GM21717 (cell line): ENCODE measurements around the gene POU2AF2.

ENCODE experiments used
- ATAC-seq: cut with Tn5 transposase; IDR thresholded peaks from one replicate; pipeline ENCODE4 v1.9.1; 2021; ENCODE audit warnings: mild to moderate bottlenecking, moderate library complexity; ENCODE audit not compliant: unreplicated experiment

Gene POU2AF2

GRCh38 chr11:111327908-111328624, 82.5 kb downstream of the POU2AF2 start:
- ATAC-seq, result no peak

GRCh38 chr11:111329306-111330204, 84.0 kb downstream of the POU2AF2 start:
- no peak for ATAC-seq

DNA sequence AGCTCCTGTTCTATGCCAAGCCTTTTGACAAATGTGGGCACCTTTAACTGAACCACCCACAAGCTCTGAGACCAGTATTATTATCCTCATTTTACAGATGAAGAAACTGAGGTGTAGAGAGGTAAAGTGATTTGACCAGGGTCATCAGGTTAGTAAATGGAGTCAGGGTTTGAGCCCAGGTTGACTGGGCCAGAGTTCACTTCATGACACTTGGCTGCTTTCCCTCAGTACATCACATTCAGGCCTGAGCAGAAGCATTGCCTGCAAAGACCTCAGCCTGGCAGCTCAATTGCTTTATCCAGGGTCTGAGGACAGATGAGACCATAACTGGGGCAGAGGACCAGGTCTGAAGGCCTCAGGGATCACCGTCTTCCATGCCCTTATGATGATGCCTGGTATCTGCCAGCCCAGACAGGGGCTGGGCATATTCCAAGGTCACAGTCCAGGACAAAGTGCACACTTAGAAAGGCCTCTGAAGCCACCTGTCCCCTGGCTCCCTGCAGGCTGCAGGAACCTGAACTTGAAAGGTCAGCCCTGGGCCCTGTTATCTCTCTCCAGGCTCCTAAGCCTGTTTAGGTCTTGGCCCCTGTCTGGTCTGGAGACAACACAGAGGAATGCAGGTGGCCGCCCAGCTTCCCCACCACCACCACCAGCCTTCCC, 84.8 kb downstream of the POU2AF2 start:
- no peak for ATAC-seq

DNA sequence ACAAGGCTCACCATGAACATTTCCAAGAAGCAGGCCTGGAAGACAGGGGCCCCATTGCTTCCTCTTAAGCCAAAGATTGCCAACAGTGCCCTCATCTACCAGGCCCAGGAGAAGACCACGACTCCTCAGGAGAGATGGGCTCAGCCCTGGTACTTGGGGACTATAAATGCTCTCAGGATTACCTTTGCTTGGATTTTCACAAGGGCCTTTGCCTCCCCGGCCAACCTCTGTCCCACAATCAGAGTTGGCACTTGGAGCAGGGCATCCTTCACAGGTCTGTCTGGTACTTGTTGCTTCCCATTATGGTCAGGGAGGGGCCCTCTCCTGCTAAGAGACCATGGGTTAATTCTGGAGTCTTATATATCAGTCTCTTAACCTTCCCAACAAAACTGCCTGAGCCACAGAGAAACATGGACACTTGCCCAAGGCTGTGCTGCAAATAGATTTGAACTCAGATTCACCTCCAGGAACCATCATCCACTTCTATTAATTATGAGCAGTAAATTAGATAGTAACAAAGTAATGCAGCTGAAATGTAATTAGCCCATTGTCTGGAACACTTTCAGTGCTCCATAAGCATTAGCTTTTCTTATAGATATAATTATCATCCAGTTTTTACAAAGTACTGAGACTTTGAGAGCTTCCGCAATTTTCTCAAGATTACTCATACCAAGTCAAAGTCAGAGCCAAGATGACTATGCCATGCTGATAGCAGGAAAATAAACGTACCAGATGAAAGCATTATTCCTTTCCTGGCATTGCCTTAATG, 86.4 kb downstream of the POU2AF2 start:
- ATAC-seq, result no peak

- no peak for ATAC-seq
Observed at GRCh38 chr11:111334532-111335502, 89.3 kb downstream of the POU2AF2 start.

- ATAC-seq, result no peak
Observed at GRCh38 chr11:111335549-111335948, 90.0 kb downstream of the POU2AF2 start.
